T-helper 2 cell (primary cell): Measurements from ENCODE around the gene CLDN9.
"Not testable (repeated sequence)": the region's sequence is repeated elsewhere in the genome, so short reads cannot be mapped to it uniquely, and the experiment has no call there.

Experiments used
- DNase-seq, 5 experiments: peaks; one replicate each; pipeline versions ENCODE4 v3.0.0 to v3.0.0-alpha.2; 2012 to 2022

The CLDN9 gene

DNA sequence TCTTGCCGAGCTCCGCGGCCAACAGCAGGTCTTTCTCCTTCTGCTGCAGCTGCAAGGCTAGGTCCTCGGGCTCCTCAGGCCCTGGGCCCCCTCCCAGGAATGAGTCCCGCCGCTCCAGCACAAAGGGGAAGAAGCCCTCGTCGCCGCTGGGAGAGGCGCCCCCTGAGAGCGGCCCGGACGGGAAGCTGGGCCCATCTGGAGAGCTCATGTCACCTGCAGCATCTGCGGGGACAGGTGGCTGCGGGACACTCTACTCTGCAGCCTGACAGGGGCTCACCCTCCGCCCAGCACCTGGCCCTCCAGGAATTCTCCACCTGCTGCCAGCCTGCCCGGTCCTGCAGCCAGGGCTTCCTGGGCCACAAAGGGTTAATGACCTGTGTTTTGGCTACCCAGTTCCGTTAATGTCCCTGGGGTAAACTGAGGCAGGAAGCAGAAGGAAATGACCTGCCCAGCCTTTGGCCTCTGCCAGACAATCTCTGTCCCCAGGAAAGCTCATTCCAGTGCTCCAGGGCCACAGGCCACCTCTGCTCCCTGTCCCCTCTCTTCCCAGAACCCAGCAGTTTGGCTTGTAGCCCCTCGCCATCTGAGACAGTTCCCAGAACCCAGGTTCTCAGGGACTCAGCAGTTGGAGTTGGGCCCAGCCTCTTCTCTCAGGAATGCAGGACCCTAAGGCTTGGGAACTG, 22.7 kb downstream of the CLDN9 start:
- DNase-seq: no peak

DNA sequence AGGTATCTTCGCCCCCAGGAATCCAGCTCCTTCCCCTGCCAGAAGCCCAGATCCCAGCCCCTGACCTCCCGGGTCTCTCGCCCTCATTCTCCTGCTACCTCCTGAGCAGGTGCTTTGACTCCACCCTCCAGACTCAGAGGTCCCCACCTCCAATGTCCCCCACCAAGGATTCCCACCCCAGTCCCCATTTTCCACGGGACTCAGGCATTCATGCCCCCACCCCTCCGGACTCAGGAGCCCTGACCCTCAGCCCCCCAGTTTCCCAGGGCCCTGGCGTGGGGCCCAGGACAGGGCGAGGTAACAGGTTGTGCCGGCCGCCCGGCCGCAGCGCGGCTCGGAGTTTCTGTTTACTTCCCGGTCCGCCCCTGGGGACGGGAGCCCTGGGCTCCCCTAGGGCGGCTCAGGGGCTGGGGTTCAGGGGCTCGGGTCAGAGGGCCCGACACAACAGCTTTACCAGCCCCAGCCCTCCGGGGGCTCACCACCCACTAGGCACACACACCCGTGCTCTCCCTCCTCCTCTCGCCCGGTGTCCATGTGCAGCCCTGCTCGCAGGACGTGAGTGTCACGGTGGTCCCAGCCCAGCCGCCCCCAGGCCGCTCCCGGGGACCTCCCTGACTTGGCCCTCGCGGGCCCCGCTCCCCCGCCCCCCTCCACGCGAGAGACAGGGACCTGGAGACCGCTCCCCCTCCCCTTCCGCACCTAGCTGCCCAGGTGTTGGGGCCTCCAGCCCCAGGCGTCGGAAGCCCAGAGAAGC, 23.4 kb downstream of the CLDN9 start:
- no peak for DNase-seq

- no peak for DNase-seq
Observed at GRCh38 chr16:3036726-3037315, 24.1 kb downstream of the CLDN9 start, which contains the start of gene BICDL2. BICDL2 (minus strand) TSS chr16:3036944; CDS start chr16:3035496, 1,448 bp downstream.

- no peak for DNase-seq
Observed at GRCh38 chr16:3038256-3038655, 25.5 kb downstream of the CLDN9 start.

DNA sequence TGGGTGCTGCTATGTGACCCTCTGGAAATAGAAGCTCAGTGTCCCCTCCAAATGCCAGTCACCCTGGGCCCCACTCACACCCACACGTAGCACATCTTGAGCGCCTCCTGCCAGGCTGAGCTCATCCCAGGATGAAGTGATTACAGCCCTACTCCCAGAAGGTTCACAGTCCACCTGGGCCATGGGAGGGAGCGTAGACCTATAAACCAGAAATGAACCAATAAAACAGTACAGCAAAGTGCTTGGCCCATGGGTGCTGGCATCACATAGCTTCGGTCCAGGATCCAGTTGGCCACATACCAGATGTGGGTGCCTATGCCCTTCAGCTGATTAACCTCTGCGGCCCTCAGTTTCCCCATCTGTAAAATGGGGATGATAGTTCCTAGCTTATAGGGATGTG, 26.2 kb downstream of the CLDN9 start:
- DNase-seq: no peak

- no peak for DNase-seq
Observed at GRCh38 chr16:3042376-3042775, 29.7 kb downstream of the CLDN9 start.

DNA sequence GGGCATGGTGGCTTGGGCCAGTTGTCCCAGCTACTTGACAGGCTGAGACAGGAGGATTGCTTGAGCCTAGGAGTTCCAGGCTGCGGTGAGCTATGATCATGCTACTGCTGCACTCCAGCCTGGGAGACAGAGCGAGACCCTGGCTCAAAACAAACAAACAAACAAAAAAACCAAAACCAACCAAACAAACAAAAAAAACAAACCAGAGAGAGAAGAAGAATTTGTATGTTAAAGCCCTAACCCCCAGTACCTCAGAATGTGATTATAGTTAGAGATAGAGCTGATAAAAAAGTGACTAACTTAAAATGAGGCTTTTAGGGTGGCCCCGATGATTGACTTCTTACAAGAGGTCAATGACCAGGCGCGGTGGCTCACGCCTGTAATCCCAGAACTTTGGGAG, 32.0 kb downstream of the CLDN9 start:
- no peak for DNase-seq

GRCh38 chr16:3045758-3046640, 33.3 kb downstream of the CLDN9 start, which contains the start of gene MMP25:
MMP25 (plus strand) TSS chr16:3046561; CDS start chr16:3046918, 357 bp downstream.
- DNase-seq: peak in 1 of 5 experiments; percentile 44

DNA sequence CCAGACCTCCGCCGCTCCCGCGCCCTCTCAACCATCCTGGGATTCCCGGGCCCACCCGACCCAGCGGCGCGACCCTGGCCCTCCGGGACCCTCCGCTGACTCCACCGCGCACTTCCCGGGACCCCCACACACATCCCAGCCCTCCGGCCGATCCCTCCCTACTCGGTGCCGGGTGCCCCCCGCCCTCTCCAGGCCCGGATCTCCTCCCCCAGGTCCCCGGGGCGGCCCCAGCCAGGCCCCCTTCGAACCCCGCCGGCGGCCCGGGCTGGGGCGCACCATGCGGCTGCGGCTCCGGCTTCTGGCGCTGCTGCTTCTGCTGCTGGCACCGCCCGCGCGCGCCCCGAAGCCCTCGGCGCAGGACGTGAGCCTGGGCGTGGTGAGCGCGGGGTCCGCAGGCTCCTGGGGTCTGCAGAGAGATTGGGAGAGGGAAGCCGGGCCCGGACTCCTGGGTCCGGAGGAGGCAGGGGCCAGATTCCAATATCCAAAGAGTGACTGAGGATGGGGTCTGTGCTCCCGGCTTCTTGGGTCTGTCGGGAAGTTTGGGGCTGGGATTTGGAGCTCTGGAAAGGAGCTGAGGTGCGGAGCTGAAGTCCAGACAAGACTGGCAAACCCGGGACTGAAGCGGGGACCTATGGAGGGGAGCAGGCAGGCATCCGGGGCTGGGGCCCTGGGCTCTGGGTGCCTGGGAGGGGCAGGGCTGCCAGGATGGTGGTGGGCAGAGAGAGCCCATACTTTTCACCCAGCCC, 34.1 kb downstream of the CLDN9 start:
- DNase-seq: peak in 1 of 5 experiments; percentile 66

DNA sequence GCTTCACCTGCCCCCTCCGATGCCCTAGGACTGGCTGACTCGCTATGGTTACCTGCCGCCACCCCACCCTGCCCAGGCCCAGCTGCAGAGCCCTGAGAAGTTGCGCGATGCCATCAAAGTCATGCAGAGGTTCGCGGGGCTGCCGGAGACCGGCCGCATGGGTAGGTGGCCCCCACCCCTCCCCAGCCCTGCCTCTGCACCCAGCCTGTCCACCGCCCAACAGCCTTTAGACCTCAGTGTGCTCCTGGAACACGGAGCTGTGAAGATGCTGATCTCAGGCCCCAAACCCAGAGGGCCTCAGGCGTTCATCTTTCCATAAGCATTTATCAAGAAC, 34.6 kb downstream of the CLDN9 start:
- DNase-seq: peak in 1 of 5 experiments; percentile 52

- DNase-seq: no peak
Observed at GRCh38 chr16:3049921-3050481, 37.3 kb downstream of the CLDN9 start.

- DNase-seq: peak in 1 of 5 experiments; percentile 45
Observed at GRCh38 chr16:3050487-3050886, 37.8 kb downstream of the CLDN9 start.

GRCh38 chr16:3051009-3051408, 38.3 kb downstream of the CLDN9 start:
- peak in 1 of 5 experiments; percentile 74 for DNase-seq

DNA sequence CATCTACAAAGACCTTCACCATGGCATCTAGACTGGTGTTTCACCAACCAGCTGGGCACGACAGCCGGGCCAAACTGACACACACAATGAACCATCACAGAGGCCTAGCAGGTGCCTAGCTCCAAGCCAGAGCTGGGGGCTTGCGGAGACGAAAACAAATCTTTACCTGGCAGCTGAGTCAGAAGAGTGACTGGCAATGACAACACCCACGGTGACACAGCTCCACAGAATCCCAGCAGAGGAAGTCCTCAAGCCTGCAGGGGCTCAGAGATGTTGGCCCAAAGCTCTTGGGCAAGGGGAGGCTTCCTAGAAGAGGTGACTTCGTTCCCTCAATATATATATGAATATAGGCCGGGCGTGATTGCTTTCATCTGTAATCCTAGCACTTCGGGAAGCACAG, 38.8 kb downstream of the CLDN9 start:
- no peak for DNase-seq

DNA sequence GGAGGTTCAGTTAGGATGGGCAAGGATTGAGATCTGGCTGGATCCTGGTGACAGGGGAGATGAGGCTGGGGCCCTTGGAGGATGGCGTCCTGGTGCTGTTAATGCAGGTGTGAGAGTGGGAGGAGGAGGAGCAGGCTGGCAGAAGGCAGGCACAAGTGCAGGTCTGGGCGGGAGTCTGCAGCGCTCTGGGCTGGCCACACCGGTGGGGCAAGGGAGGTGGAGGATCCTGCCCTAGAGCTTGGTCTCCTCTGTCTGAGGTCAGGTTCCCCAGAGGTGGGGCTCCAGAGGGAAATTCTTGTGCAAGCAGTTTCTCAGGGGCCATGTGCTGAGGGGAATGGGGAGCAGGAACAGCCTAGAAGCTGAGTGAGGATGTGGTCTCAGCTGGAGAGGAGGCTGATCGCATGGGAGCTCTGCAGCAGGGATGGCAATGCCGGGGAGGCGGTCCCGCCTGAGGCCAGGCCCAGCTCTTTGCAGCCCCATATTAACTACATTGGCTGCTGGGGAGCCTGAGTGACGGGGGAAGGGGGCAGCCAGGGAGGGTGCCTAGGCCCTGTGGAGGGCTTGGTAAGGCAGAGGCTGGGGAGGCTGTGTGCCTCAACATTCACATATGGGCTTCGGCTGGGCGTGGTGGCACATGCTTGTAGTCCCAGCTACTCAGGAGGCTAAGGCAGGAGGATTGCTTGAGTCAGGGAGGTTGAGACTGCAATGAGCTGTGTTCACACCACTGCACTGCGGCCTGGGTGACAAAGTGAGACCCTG, 40.0 kb downstream of the CLDN9 start:
- DNase-seq: peak in 1 of 5 experiments; percentile 35

GRCh38 chr16:3053330-3053710, 40.6 kb downstream of the CLDN9 start:
- peak in 1 of 5 experiments; percentile 58 for DNase-seq

- peak in 1 of 5 experiments; percentile 89 for DNase-seq
Observed at GRCh38 chr16:3054965-3055733, 42.4 kb downstream of the CLDN9 start.

DNA sequence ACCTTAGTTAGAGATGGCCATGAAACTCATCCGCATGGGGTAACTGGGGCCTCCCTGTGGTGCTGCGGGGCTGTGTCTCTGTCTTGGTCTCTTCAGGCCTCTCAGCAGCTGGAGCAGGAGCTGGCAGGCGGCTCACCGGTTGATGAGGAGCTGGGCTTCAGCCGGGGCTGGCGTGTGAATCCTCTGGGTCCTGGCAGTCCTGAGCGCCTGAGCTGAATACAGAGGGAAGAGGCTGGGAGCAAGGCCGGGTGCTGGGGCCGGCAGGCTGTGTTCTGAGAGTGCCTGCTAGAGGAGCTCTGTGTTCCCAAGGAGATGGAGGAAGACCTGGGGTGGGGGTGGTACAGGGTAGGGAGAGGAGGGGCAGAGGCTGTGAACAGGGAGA, 43.0 kb downstream of the CLDN9 start:
- not testable (repeated sequence) for DNase-seq

DNA sequence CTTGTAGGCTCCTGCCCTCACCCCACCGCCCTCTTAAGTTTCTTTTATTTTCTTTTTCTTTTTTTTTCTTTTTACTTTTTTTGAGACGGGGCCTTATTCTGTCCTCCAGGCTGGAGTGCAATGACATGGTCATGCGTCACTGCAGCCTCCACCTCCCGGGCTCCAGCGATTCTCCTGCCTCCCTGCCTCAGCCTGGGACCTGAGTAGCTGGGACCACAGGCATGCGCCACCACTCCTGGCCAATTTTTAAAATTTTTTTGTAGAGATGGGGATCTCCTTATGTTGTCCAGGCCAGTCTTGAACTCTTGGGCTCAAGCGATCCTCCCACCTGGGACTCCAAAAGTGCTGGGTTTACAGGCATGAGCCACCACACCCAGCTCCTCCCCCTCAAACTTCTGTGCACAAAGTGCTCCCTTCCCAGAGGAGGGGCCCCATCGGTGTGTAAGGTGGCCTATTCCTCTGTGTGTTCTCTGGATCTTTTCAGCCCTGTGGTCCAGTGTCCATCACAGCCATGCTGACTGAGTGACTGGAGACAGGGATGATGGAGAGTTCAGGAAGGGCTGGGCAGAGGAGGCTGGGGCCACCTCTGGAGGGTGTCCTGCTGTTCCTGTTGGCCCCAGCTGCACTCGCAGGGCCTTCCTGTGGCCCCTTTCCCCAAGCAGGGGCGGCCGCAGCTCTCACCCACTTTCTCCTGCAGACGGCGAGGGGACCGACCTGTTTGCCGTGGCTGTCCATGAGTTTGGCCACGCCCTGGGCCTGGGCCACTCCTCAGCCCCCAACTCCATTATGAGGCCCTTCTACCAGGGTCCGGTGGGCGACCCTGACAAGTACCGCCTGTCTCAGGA, 43.8 kb downstream of the CLDN9 start:
- DNase-seq: peak in 1 of 5 experiments; percentile 39
